HG02970 (cell line): ENCODE results near the gene DDI2.
"Not testable (repeated sequence)": the region's sequence is repeated elsewhere in the genome, so short reads cannot be mapped to it uniquely, and the experiment has no call there.

Experiments
- ATAC-seq: cut with Tn5 transposase; IDR thresholded peaks from one replicate; pipeline ENCODE4 v1.9.1; 2021; ENCODE audit warnings: mild to moderate bottlenecking, moderate library complexity, moderate number of reproducible peaks; ENCODE audit not compliant: unreplicated experiment, low FRiP score

The DDI2 gene

DNA sequence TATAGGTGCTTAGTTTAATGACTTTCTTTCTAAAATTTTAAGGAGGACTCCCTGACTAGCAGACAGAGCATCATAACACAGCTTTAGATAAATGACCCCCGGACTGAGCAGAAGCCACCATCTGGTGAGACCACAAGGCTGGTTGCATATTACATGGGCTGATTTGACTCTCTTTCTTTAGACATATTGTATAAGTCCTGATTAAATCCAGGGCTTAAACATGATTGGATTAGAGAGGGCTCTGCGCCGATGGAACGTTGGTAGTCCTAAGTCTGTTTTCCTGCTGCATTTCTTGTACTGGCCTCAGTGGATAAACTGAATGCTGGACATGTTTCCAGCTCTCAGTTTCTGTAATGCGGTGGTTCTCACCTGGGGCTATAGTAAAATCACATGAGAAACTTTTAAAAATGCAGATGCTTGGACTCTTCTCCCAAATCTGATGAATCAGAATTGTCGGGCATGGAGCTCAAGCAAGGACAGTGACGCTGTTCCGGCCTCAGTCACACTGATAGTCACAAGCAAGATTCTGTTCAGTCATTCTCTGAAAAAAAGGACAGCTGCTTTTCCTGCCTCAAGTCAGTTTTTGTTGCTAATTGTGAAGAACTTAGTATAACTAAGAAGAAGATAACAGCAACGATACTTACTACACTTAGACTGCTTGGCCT, 16.6 kb downstream of the DDI2 start:
- ATAC-seq: no peak

- no peak for ATAC-seq
Observed at GRCh38 chr1:15636436-15636835, 19.2 kb downstream of the DDI2 start.

DNA sequence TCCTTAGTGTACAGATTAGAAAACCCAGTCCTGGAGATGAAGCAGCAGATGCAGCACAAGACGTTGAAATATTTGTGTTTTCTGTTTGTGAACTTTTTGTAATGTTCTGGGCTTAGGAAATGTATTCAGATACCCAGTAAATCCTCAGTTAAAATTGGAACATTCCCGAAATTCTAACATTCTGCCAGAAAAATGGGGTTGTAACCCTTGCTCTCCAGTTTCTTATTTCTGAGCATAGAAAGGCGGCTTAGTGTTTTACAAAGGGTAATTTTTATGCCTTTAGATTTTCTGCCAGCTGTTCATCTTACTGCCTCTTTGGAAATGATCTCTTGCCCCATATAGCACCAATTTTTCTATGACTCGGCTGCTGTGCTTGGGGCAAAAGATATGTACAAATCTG, 20.6 kb downstream of the DDI2 start:
- ATAC-seq: no peak

DNA sequence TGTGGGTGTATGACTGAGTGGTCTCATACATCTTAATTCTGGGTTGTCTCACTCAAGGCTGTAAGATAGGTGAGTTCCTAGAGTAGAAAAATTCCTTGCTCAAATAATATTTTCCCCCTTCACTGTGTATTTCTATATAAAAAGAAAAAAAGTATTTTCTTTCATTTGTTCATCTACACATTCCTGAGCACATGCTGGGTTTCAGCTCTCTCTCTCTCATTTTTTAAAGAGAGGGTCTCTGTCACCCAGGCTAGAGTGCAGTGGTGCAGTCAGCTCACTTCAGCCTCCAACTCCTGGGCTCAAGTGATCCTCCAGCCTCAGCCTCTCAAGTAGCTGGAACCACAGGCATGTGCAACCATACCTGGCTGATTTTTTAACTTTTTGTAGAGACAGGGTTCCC, 22.0 kb downstream of the DDI2 start:
- no peak for ATAC-seq

DNA sequence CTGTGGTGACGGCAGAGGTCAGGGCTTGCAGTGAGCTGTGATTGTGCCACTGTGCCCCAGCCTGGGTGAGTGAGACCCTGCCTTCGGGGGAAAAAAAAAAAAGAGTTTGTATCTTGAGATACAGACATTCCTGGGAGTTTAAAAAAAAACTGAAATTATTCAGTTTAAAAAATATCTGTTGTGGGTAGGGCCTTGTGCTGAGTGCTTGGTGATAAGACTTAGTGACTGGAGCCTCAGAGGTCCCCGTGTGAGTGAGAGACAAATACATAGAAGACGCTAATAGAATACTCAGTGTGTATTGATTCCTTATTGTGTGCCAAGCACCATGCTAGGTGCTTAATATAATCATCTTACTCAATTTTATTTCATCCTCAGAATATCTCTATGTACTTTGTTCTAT, 22.7 kb downstream of the DDI2 start:
- no peak for ATAC-seq

DNA sequence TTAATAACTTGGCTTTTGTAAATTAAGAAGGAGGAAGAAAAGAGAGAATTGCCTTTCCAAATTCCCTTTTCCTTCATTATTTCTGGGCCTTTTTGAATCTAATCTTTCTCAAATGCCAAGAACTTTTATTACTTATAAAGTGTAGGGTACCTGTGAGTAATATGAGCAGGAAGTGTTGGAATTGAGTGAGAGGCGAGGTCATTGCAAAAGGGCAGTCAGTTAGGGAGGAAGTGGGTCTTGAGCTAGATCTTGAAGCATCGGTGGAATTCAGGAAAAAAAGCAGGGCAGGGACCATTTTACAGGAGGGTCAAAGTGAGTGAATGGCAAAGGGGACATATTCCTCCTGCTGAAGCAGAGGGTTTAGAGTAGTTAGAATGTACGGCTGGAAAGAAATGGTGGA, 23.4 kb downstream of the DDI2 start:
- no peak for ATAC-seq

DNA sequence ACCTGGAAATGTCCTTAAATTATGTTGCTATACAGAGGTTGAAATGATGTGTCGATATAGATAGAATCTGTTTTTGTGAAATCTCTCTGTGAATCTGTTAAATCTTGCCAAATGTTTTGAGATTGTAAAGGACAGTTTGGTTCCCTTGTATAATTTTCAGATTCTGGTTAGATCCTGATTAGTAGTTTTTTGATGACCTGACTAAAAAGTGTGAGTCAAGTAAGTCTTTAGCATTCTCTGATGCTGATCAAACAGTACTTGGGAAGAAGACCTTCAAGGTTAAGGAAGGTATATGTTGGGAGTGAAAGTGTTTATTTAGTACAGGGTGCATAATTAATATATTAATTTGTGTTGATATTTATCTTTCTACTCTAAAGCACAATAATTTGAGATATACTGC, 32.7 kb downstream of the DDI2 start:
- ATAC-seq: no peak

GRCh38 chr1:15650433-15650832, 33.2 kb downstream of the DDI2 start:
- ATAC-seq: no peak

GRCh38 chr1:15652130-15652529, 34.9 kb downstream of the DDI2 start:
- ATAC-seq: not testable (repeated sequence)

DNA sequence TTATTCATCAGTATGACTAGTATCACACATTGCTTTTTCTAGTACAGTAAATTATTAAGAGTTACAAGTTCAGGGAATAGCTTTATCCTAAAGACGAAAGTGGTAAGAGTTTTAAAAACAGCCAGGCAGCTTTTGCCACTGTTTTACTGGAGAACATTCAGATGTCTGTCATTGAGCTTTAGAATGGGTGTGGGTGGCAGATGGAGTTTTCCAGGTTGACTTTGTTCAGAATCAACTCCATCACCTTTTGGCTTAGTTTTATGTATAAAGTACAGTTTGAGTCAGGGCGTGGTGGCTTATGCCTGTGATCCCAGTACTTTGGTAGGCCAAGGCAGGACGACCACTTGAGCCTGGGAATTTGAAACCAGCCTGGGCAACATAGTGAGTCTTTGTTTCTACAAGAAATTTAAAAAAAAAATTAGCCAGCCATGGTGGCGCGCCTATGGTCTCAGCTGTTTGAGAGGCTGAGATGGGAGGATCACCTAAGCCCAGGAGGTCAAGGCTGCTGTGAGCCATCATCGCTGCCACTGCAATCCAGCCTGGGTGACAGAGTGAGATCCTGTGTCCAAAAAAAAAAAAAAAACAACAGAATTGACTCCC, 36.9 kb downstream of the DDI2 start:
- no peak for ATAC-seq

DNA sequence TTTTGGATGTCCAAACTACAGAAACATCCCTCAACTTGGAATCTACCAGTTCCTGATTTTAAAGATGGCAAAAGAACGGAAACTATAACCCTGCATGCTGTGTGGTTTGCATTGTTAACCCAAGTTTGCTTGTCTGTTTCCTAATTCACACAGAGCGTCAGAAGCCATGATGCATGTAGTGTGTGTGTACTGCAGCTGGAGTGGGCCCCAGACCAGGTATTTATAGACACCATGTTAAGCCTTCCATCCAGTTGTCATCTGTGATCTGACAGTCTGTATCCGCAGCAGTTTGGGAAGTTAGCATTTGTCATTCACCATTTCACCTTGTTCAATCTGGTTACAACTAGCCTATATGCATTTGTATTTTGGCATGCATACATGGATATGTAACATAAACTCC, 39.2 kb downstream of the DDI2 start:
- ATAC-seq: no peak

DNA sequence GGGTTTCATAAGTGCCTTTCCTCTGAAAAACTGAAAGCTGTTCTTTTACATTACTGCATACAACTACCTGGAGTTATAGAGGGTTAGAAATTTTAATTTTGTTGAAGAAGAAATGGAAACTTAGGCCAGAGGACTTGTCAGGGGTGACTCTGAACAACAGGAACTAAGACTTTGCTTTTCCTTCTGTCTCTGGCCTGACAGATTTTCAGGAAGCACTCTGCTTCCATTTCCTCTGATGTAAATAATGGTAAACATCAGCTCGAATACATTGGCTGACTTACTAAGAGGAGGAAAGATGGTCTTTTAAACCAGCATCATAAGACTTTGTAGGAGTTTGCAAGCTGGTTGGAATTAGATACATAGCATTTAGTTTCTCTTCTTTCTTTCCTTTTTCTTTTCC, 39.8 kb downstream of the DDI2 start:
- no peak for ATAC-seq

DNA sequence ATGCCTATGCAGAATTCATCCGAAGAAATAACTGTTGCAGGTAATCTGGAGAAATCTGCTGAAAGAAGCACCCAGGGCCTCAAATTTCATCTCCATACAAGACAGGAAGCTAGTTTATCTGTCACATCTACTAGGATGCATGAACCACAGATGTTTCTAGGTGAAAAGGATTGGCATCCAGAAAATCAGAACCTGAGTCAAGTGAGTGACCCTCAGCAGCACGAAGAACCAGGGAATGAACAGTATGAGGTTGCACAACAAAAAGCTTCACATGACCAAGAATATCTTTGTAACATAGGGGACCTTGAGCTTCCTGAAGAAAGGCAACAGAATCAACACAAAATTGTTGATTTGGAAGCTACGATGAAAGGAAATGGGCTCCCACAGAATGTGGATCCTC, 42.9 kb downstream of the DDI2 start:
- ATAC-seq: no peak

DNA sequence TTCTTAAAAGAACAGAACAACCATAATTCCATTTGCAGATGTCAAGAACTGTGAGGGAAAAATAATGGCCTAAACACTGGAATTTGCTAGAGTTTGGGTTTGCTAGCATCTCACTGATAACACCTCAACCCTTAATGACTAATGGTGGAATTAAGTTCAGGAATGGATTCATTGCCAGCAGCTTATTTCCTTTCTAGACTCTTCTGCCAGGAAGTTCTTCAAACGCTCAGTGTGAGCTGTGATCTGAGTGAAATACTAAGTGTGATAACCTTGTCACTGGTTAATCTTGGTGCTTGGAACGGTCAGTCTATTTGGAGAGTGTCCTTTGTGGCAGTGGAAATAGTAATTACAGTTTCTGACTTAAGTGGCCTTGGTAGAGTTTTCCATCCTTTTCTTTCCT, 45.2 kb downstream of the DDI2 start:
- ATAC-seq: no peak

- no peak for ATAC-seq
Observed at GRCh38 chr1:15663925-15664324, 46.7 kb downstream of the DDI2 start.

DNA sequence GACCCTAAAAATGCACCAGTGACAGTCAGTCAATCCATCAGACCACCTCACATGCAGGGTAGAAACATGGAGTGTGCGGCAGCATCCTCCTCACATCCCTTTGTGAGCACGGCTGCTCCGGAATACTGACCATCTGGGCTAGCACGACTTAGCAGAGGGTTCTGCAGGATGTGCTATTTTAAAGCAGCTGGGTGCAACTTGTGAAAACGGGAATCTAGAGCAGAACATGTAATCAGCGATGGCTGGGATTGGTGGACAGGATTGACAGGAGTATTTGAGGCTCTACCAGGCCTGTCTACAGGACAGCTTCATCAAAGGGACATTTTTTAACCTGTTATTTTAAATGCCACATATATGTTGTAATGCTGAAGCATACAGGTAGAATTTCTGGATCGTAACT, 50.1 kb downstream of the DDI2 start:
- no peak for ATAC-seq

DNA sequence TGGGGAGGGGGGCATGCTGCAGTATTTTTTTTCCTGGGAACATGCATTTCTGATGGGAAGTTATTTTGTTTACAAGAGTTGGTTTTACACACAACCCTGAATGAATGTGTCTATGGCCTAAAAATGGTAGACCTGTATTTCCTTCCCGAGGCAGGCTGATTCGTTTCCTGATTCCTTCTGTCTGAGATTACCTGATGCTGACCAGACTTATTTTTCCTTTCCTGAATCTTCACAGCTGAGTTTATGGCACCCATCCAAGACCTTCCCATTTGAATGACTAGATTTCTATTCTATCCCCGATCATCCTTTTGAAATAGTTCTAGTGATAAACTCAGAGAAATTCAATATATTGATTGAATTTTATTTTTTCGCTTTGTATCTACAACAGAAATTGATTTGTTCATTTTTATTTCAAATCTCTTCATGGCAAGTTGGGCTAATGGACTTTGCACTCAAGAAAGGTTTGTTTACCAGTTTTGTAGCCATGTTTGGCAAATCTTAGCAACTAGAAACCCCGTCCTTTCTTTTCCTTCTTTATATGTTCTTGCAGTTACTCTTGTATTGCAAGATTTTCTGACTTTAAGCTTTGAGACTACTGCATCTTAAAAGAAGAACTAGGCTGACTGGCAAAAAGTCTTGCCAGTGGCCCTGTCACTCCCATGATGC, 51.0 kb downstream of the DDI2 start:
- ATAC-seq: no peak

DNA sequence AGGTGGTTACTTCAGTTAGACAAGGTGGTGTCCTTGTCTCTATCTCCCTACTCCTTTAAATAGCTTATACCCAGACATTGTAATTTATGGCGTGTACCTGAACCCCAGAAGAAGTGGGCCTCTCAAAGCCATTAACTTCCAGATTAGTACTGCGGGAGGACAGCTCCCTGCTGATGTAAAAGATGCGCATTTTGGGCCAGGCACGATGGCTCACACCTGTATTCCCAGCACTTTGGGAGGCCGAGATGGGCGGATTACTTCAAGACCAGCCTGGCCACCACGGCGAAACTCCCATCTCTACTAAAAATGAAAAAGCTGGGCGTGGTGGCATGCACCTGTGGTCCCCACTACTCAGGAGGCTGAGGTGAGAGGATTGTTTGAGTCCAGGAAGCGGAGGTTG, 51.8 kb downstream of the DDI2 start:
- ATAC-seq: no peak

DNA sequence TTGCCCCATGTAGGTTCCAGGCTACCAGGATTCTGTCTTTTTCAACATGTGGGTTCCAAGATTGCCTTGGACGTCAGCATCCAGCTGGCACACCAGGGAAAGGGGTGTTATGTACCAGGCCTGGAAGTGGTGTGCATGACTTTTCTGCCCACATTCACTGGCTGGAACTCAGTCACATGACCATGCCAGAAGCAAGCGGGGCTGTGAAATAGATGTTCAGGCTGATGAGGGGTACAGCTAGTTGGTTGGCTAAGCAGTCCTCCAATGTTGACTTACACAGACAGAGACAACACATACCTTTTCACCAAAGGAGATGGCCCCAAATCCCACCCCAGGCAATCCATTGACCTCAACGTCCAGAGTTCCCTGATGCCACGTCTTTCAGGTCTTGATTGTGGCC, 52.6 kb downstream of the DDI2 start:
- ATAC-seq: no peak

GRCh38 chr1:15671430-15671829, 54.2 kb downstream of the DDI2 start:
- ATAC-seq: no peak

GRCh38 chr1:15674386-15675159, 57.3 kb downstream of the DDI2 start:
- no peak for ATAC-seq
